GM10847 (cell line): ENCODE measurements around the gene DDX21.

Source experiments
- POLR2A ChIP-seq: IDR thresholded peaks from 2 replicates; pipeline ENCODE4 v1.6.1; 2011; ENCODE audit not compliant: insufficient read length; ENCODE audit errors: extremely low read depth

DDX21 gene

DNA sequence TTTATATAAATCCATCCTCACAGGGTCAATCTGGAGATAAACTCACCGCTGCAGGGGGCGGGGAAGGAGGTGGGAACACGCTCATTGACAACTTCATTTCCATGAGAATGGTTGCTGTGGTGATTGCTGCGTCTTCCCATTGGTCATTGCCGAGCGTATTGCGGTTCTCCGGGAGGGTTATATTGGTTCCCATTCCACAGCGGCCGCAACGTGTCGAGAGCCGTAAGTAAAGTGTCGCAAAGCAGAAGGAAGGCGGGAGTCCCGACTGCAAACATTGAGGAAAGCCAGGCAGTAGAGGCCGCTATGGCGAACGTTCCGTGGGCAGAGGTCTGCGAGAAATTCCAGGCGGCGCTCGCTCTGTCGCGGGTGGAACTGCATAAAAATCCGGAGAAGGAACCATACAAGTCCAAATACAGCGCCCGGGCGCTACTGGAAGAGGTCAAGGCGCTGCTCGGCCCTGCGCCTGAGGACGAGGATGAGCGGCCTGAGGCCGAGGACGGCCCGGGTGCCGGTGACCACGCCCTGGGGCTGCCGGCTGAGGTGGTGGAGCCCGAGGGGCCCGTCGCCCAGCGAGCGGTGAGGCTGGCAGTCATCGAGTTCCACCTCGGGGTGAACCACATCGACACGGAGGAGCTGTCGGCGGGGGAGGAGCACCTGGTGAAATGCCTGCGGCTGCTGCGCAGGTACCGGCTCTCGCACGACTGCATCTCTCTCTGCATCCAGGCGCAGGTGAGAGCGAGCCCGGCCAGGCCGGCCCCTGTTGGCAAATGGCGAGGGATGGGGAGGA lies 32.8 kb downstream of the DDX21 start, which contains the start of gene KIFBP:
Gene KIFBP, plus strand, starts transcription at position 274 of the 787 bp plus-strand sequence. Its CDS starts 30 bp downstream, at position 304.
- peak; percentile 54 for TF ChIP-seq POLR2A

DNA sequence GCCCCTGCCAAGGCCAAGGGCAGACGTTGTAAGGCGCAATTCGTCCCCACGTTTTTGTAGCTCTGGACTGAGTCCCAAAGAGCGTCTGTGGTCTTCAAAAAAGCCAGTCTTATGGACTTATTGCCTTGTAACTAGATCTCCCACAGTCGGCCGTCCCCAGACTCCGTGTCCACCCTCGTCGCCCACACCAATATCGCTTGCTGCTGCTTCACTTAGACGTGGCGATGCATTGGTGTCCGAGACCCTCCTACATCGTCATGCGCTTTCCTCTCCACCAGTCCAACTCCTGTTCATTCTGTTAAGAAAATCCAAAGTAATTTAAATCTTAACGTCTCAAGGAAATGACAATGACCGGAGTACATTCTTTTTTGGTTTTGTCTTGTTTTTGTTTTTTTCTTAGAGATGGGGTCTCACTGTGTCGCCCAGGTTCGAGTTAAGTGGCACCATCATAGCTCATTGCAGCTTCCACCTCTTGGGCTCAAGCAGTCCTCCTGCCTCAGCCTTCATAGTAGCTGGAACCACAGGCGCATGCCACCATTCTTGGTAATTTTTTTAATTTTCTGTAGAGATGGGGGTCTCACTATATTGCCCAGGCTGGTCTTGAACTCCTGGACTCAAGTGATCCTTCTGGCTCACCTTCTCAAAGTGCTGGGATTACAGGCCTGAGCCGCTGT lies 33.5 kb downstream of the DDX21 start:
- no peak for TF ChIP-seq POLR2A

DNA sequence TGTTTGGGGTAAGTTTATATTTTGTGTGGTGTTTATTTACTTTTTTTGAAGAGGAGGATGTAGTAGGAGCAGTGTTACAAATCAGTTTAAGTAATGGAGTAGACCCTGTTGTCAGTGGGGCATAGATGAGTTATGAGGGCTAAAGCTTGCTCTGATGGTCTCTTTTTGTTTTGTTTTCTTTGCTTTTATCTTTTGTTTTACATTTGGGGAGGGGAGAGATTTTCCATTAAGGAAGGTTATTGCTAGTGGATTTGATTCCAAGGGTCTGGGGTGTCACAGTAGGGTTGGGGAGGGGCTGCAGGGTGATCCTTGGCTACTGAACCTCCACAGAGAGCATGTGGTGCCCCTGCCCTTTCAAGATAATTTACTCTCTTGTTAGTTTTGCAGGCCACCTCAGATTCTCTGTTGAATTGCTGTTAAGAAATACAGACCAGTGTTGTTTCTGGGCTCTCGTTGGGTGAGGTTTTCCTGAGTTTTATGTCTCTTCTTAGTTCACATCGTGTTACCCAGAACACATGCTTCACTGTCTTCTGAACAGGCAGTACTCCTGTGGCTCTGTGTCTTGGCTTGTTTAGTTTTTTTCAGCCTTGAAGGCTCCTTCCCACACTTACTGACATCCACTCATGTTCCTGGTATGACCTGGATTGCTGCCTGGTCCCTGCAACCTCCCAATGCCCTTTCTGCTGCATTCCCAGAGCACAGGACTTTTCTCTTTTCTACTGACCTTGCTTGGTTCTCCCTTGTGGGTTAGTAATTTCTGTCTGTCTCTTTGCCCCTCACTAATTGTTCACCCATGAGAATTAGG lies 36.9 kb downstream of the DDX21 start:
- no peak for TF ChIP-seq POLR2A

DNA sequence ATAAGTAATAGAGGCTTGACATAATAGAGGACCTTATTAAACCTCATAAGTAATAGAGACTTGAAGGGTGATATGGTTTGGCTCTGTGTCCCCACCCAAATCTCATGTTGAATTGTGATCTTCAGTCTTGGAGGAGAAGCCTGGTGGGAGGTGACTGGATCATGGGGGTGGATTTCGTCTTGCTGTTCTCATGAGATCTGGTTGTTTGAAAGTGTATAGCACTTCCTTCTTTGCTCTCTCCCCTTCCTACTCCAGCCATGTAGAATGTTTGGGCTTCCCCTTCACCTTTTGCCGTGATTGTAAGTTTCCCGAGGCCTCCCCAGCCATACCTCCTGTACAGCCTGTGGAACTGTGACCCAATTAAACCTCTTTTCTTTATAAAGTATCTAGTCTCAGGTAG lies 41.2 kb downstream of the DDX21 start:
- TF ChIP-seq POLR2A: no peak

GRCh38 chr10:69004821-69005220 lies 48.9 kb downstream of the DDX21 start:
- TF ChIP-seq POLR2A: no peak

GRCh38 chr10:69005704-69006485 lies 49.9 kb downstream of the DDX21 start:
- no peak for TF ChIP-seq POLR2A

DNA sequence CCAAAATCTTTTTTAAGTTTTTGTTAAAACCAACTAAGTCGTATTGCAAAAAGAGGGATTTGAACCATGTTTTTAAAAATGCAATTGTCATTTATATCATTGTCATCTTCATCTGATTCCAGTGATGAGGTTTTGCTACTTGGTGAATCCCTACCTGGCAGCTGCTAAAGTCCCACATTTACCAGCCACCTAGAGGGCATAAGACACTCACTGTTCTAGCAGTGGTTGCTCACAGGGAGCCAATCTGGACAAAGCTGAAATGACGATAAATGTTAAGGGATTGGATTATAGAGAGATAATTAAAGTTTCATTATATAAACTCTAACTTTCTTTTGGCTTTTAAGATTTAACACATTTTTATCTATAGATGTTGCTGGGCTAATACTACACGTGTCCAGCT lies 51.3 kb downstream of the DDX21 start:
- no peak for TF ChIP-seq POLR2A

- no peak for TF ChIP-seq POLR2A
Measured at GRCh38 chr10:69009360-69009759, 53.4 kb downstream of the DDX21 start.

DNA sequence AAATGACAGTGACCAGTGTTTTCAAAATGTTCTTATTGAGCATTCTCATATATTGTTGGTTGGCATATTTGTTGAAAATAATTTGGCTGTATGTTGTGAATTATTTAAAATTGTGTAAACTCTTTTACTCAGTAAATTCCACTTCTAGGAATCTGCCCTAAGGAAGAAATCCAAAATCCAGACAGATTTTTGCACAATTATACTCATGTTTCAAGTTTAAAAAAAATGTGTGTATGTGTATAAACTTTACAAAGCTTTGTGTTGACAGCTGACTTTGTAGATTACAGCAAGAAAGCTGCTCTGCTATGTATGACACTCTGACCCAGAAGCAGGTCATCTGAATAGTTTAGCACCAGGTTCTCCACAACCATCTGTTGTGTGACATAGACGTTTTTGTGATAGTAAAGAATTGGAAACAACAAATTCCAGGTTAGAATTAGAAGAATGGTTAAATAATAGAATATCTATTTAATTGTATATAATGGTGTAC lies 54.2 kb downstream of the DDX21 start:
- no peak for TF ChIP-seq POLR2A

DNA sequence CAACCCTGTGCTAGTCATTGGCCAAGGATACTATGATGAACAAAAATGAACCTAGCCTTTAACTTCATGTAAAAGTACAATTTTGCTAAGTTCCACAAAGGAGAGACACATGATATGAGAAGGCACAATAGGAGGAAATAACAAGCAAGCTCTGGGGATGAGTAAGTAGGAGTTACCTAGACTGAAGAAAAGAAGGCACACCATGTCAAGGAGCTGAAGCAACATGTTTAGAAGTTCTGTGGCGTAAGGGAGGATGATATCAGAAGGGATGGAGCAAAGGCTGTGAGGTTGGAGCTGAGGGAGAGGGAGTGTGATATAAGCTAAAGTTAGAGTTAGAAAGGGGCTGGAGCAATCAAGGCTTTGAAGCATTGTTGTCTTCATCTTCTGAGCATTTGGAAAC lies 58.2 kb downstream of the DDX21 start:
- no peak for TF ChIP-seq POLR2A

DNA sequence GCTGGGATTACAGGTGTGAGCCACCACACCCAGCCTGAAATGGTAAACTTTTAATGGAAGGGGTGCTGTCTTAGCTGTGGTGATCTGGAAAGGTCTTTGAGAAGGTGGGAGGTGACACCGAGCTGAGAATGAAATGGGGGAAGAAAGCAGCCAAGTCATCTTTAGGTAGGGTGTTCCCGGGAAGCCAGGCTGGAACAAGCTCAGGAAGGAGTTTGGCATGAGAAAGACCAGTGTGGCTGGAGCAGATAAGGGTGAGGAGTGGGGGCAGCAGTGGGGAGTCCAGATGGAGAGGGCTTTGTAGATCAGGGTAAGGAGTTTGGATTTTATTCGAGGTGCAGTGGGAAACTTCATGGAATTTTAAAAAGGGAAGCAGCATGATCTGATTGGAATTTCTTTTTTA lies 62.6 kb downstream of the DDX21 start:
- TF ChIP-seq POLR2A: no peak

GRCh38 chr10:69022611-69023010 lies 66.6 kb downstream of the DDX21 start:
- TF ChIP-seq POLR2A: no peak

GRCh38 chr10:69025370-69025896 lies 69.5 kb downstream of the DDX21 start:
- TF ChIP-seq POLR2A: no peak

DNA sequence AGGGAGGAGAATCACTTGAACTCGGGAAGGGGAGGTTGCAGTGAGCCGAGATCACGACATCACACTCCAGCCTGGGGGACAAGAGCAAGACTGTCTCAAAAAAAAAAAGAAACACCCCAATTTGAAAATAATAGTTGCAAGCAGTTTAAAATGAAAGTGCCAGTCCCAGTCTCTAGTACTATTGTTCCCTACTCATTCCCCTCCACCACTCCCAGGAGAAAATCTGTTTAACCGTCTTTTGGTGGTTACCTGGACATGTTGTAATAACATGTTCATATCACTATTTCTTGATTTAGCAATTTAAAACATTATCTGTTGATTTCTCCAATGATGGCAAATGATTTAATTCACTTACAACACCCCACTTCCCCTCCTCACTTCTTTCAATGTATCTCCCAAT lies 77.3 kb downstream of the DDX21 start:
- no peak for TF ChIP-seq POLR2A
